Measurements from ENCODE around the gene IGFBP6.

Gene IGFBP6, protein sequence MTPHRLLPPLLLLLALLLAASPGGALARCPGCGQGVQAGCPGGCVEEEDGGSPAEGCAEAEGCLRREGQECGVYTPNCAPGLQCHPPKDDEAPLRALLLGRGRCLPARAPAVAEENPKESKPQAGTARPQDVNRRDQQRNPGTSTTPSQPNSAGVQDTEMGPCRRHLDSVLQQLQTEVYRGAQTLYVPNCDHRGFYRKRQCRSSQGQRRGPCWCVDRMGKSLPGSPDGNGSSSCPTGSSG

DNA sequence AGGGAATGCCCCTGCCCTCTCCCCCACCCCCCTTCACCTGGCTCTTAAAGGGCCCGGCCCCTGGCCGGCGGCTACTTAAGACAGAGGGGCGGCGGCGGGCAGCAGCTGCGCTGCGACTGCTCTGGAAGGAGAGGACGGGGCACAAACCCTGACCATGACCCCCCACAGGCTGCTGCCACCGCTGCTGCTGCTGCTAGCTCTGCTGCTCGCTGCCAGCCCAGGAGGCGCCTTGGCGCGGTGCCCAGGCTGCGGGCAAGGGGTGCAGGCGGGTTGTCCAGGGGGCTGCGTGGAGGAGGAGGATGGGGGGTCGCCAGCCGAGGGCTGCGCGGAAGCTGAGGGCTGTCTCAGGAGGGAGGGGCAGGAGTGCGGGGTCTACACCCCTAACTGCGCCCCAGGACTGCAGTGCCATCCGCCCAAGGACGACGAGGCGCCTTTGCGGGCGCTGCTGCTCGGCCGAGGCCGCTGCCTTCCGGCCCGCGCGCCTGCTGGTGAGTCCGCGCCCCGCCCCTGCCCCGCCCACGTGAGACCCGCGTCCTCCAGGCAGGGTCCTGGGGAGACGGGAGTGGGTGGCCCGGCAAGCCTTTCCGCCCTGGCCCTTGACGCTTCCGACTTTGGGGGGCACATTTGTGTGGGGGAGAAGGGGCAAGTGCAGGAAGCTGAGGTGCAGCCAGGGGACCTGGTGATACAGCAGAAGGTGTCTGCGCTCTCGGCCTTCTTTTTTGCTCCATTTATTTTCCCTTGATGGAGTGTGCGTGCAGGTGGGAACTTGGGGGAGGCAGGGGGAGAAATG lies at the start of gene IGFBP6:
IGFBP6 (plus strand) TSS at position 104 of the 790 bp plus-strand sequence; CDS start at position 155, 51 bp downstream.
- DNase-seq: peak; percentile 19 to 31

DNA sequence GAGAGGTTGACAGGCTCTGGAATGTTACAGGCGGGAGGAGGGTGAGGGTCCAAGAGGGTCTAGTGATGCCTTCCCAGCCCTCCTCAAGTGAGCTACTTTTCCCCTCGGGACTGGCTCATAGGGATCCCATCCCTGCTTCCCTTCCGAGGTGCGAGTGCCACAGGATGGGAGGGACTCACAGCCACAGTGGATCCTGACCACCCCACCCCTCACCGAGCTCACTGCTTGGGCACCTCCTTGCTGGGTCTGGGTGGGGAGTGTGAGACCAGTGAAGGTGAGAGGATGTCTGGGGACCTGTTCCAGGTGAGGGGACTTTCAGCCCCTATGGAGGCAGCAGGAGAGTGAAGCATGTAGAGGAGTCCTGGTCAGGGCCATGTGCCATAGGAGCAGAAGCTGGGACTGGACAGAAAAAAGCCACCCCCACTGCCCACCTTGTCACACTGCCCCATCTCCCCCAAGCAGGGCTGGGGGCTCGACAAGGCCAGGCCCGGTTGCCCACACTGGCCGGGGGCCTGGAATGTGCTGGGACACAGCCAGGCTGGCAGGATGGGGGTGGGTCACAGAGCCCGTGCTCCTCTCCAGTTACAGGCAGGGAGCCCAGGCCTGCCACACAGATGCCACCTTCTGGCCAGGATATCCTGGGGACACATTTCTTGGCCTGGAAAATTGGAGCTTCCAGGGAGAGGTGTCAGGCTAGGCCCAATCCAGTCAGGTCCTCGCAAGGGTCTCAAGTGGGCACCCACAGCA lies 49.3 kb upstream of the IGFBP6 start:
- DNase-seq: no peak

DNA sequence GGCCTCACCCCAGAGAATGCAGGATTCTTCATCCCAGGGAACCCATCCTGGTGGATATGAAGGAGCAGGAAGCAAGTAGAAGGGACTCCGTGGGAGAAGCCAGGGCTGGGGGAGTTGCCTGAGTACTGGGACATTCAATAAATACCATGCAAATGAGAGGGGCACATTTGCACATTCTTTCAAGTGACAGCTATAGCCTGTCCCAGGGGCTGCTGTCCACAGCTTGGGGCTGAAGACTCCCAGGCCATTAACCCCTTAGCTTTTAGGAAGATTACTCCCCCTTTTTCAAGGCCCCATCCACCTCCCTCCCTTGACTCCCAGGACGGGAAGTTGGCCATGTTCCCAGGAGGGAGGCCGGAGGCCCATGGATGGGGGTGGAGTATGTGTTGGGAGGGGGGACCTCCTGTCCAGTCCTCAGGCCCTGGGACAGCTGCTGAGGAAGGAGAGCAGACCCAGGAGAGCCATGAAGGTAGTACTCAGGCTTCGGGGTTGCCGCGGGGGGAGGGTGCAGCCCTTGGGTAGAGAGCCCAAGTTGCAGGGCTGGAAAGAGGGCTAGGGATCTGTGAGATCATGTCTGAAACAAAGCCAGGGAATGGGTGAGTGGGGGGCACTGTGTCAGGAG lies 48.6 kb upstream of the IGFBP6 start:
- DNase-seq: no peak

DNA sequence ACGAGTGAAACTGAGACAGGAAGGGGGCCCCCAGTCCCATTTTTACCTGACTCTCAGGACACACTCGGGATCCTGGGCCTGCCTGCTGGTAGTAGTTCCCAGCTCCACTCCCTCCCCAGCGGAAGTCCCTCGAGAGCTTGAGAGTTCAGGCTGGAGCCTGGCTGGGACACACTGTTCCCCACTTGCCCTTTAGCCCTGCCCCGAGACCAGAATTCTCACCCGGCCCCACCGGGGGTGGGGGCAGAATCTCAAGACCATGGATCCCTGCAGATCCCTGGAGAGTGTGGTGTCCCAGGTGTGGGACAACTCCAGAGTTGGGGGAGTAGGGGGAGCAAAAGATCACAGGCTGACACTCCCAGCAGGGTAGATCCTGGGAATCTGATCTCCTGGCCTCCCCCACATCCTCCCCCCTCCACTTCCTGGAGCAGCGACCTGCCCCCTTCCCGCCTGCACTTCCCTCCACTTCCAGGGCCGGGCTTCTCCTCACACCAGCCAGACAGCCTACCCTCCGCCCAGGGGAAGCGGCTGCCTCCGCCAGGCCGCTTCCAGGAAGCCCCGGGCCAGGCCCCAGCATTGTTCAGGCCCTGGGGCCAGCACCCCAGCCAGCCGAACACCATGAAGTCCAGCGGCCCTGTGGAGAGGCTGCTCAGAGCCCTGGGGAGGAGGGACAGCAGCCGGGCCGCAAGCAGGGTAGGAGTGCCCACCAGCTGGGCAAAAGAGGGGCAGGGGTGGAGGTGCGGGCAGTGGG lies 47.7 kb upstream of the IGFBP6 start, which contains the start of gene TNS2:
TNS2 (plus strand) TSS at position 495 of the 748 bp plus-strand sequence; CDS start at position 616, 121 bp downstream.
- no peak for DNase-seq

DNA sequence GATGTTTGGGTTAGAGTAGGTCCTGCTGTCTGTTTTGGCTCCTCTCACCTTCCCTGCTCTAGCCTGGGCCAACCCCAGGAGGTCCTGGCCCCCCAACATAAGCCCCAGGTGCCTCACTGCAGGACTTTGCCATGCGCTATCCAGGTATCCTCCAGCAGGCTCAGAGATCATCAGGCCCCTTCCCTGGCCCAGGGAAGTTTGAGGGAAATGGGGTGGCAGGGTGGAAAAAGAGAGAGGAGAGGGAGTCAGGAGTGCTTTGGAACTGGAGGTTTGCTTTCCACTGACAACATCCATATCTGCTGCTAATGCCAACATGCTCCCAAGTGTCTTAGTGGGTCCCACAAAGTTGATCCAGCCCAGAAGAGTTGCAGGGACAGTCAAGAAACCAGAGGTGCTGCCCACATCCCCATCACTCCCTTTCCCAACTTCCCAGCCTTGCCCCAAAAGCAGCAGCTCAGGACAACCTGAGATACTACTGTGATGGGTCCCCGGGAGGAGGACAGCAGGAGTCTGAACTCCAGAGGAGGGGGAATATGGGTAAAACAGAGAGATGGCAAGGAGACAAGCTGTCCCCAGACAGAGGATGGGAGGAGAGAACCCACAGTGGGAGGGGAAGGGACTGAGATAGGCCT lies 46.9 kb upstream of the IGFBP6 start:
- DNase-seq: no peak

DNA sequence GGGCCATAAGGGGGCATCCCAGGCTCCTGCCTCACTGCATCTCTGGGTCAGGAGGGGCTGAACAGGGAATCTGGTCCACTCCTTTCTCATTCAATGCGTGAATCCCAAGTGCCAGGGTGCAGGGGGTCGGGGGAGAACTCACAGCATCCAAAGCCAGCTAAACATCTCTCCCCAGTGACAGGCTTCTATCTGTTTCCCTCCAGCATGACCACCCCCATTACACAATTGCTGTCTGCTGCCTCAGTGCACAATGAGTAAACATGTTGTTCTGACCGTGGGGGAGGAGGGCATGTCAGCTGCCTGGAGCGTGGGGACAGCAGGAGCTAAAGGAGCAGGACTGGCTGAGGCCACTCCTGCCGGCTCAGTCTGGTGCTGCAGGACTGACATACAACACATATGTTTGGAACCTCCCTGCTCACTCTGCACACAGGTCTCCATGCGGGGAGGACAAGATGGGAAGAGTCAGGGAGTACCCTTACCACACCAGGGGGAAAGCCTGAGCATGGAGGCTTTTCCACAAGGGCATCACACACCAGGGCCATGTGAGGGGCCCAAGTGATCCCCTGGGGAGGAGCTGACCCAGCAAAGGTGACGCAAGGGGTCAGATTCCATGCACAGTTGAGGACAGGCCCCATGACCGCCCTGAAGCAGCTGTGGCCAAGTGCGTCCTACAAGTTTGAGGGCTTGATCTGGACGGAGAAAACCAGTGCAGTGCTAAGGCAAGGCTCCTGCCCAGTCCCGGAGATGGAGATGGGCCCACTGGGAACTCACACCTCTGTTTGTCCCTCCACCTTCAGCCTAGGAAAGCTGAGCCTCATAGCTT lies 46.2 kb upstream of the IGFBP6 start:
- peak; percentile 37 to 78 for DNase-seq

DNA sequence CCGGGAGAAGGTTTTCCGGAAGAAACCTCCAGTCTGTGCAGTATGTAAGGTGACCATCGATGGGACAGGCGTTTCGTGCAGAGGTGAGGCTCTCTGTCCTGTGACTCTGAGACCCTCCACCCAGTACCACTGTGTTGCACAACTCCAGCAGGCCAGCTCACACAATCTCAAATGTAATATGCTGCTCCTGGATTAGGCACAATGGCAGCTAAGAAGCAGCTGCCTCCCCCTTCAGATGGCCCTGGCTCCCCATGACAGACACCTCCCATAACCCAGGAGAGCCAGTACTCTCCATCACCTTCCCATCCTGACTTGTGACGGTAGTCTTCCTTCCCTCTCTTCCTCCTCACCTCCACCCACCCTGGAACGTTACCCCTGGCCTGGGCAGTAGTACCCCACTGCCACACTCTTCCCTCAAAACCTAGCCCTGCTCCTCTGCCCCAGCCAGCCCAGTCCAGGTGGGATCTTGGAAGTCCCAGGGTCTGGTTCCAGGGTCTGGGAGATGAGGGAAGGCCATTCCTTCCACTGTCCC lies 45.5 kb upstream of the IGFBP6 start:
- DNase-seq: no peak

DNA sequence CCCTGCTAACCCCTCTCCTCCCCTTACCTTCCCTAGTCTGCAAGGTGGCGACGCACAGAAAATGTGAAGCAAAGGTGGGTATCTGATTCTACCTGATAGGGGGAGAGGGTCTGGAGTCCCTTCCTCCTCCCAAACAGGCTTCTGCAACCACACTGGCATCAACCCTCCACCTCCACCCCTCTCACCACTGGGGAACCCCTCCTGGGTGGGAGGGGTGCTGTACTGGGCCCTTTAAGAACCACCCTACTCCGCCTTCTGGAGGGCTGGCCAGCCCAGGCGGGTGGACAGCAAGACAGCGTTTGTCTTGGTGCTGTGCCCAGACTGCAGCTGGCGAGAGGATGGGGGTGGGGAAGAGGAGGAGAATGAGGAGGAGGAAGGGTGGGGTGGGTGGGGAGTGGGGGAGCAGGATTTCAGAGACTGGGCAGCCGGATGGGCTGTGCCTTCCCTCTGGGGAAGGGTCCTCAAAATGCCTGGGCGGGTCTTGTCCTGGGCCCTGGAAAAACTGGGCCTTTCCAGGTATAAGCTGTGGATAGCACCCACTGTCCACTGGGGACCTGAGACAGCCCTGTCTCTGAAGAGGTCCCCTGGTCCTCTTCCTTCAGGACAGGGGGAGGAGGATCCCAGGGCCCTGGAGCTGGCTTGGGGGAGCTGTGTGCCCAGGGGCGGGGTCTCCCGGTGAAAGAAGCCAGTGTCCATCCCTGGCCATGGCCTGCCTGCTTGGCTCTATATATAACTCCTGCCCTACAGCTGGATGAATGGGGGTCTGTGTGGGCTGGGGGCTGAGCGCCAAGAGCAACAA lies 44.8 kb upstream of the IGFBP6 start:
- no peak for DNase-seq

DNA sequence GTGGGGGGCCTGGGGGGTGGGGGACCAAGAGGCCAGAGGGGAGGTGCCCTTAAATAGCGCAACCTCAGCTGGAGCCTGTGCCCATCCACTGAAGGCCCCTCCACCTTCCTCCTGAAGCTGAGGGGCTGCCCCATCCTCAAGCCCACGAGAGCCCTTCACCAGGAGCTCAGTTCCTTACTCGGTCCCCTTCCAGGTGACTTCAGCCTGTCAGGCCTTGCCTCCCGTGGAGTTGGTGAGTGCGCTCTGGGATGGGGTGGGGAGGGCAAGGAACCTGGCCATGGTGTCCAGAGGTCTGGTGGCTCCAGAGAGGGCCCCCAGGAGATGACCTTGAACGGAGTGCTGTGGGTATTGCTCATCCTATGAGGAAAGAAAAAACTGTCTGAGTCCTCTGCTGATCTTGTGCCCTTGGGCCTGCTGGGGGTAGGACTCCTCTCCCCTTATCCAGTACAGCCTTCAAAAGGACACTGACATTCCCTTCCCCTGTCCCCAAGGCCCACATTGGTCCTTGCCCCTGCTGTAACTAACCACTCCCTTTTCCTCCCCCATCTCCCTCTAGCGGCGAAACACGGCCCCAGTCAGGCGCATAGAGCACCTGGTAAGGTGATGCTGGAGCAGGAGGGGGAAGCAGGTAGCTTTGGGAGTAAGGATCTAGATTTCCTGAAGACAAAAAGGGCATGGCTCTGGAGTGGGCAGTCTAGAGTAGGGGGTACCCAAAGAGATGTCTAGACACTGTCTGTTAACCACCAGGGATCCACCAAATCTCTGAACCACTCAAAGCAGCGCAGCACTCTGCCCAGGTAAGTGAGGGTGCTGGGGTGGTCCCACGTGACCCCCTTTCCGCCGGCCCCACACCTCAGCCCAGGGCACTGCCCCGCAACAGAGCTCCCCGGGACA lies 44.0 kb upstream of the IGFBP6 start:
- peak in 1 of 2 donors; percentile 47 for DNase-seq

DNA sequence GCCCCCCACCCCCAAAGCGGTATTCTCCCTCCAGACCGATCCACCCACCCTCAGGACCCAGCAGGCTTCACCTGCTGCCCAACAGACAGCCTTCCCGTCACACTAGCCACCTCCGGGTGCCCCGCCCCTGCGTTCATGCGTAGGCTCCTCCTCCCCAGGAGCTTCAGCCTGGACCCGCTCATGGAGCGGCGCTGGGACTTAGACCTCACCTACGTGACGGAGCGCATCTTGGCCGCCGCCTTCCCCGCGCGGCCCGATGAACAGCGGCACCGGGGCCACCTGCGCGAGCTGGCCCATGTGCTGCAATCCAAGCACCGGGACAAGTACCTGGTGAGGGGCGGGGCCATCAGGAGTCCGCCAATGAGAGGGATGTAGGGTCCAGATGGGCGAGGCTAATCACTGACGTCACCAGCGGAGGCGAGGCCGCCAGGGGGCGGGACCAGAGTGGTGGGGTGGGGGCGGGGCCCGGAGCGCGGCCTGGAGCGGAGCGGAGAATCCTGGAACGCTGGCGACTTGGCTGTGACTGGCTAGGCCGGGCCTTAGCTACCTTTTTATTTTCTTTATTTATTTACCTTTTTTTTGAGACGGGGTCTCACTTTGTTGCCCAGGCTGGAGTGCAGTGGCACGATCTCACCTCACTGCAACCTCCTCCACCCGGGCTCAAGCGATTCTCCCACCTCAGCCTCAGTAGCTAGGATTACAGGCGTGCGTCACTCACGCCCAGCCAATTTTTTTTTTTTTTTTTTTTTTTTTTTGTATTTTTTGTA lies 43.2 kb upstream of the IGFBP6 start:
- peak; percentile 81 to 94 for DNase-seq

DNA sequence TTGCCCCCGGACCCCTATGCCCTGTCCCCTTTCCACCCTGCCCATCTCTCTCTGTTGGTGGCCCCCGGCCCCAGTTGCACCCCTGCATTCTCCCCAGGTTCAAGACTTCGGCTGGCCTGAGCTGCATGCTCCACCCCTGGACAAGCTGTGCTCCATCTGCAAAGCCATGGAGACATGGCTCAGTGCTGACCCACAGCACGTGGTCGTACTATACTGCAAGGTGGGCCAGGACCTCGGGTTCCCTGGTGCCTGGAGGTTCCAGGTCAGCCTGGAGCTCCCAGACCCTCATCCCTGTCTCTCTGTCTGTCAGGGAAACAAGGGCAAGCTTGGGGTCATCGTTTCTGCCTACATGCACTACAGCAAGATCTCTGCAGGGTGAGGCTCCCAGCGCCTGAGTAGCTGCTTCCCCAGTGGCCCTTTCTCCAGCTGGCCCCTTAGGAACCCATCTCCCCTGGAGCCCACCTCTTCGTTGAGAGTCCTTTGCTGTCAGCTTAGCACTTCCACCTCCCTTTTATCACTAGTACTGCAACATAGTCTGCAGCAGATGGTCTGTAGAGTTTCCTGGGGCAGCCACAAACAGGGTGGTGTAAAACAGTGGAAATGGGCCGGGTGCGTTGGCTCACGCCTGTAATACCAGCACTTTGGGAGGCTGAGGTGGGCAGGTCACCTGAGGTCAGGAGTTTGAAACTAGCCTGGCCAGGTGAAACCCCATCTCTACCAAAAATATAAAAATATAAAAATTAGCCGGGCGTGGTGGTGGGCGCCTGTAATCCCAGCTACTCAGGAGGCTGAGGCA lies 41.8 kb upstream of the IGFBP6 start:
- DNase-seq: no peak

DNA sequence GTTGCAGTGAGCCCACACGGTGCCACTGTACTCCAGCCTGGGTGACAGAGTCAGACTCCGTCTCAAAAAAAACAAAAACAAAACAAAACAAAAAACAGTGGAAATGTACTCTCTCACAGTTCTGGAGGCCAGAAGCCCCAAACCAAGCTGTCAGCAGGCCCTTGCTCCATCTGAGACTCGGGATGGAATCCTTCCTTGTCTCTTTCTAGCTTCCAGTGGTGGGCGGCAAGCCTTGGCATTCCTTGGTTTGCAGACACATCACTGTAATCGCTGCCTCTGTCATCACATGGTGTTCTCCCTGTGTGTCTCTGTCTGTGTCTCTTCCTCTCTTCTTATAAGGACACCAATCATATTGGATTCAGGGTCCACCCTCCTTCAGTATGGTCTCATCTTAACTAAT lies 41.2 kb upstream of the IGFBP6 start:
- DNase-seq: no peak

DNA sequence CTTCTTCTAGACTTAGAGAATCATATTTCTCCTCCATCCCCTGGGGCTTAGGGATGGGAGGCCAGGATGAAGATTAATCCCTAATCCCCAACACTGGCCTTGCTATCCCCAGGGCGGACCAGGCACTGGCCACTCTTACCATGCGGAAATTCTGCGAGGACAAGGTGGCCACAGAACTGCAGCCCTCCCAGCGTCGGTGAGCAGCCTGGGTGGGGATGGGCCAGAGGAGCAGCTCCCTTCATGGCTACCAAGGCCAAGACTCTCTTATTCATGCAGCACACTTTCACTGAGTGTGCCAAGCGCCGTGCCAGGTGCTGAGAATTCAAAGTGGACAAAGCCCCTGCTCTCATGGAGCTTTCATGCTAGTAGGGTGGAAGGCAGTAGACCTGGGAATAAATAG lies 40.6 kb upstream of the IGFBP6 start:
- no peak for DNase-seq

DNA sequence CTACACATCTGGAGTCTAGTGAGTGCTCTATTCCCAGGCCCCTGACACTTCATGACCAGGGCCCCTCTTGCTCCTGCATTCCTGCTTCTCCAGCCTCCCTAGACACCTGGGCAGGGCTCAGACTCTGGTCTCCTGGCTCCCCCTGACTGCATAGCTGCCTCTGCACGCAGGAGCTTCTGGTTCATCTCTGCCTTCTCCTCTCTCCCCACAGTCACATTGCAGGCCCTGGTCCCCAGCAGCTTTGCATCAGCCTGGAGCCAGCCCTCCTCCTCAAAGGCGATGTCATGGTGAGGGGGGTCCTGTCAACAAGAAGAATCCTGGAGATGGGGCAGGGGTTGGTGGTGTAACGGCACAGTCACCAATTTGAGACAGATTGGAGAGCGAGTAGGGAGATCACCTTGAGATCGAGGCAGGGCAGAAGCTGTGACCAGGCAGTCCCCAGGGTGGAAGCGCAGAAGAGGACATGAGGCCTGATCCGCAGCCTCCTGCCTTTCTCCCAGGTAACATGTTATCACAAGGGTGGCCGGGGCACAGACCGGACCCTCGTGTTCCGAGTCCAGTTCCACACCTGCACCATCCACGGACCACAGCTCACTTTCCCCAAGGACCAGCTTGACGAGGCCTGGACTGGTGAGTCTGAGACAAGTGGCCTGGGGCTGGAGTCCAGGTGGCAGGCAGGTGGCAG lies 39.5 kb upstream of the IGFBP6 start:
- no peak for DNase-seq

DNA sequence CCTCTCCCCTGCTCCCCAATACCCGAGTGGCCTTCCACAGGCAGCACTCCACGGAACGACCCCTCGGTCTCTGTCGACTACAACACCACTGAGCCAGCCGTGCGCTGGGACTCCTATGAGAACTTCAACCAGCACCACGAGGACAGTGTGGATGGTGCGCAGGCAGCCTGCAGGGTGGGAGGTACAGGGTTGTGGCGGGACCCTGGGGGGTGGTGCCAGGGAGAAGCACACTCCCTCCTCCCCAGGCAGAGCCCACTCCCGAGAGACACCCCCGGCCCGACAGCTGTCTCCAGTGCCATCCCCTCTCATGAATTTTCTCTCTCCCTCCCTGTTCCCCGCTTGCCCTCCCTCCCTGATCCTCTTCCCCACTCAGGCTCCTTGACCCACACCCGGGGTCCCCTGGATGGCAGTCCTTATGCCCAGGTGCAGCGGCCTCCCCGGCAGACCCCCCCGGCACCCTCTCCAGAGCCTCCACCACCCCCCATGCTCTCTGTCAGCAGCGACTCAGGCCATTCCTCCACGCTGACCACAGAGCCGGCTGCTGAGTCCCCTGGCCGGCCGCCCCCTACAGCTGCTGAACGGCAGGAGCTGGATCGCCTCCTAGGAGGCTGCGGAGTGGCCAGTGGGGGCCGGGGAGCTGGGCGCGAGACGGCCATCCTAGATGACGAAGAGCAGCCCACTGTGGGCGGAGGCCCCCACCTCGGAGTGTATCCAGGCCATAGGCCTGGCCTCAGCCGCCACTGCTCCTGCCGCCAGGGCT lies 38.6 kb upstream of the IGFBP6 start:
- DNase-seq: no peak

Measured in inflammatory macrophage treated with lipopolysaccharide for 1 hour (primary cell).